Keratinocyte (primary cell): Measurements from ENCODE around the gene RNASEH2B. TPM values are rescaled to one million over a fixed set of nuclear protein-coding genes. Genes with fewer than 3 reads are reported as not detected.

Experiments used
- DNase-seq: peaks from one replicate; pipeline ENCODE4 v3.0.0-alpha.2; 2011; ENCODE audit warnings: low read depth, missing footprints, low spot score
- FAIRE-seq: peaks from 2 replicates; lab custom pipeline; 2011; peaks lifted over from hg19 to GRCh38; lab: Jason Lieb, UNC
- H2AFZ ChIP-seq: 2 replicates; pipeline ENCODE4 v1.6.0; 2012; ENCODE audit warnings: low read length, control low read depth, inconsistent platforms; ENCODE audit not compliant: control insufficient read depth
- H3K27ac ChIP-seq: 2 replicates; pipeline ENCODE4 v1.5.1; 2011; ENCODE audit warnings: low read length; ENCODE audit not compliant: control insufficient read depth, insufficient read depth
- H3K27me3 ChIP-seq: 3 replicates; pipeline ENCODE4 v1.6.0; 2011; ENCODE audit warnings: low read length; ENCODE audit not compliant: control insufficient read depth, insufficient read depth; ENCODE audit errors: extremely low read depth
- H3K36me3 ChIP-seq, 2 experiments: 2 replicates in 1 of 2; 3 replicates in 1 of 2; pipeline ENCODE4 v1.5.1; 2011; ENCODE audit warnings: low read length in 2 of 2, mild to moderate bottlenecking in 1 of 2; ENCODE audit not compliant: control insufficient read depth in 2 of 2, insufficient read depth in 2 of 2; ENCODE audit errors: extremely low read depth in 1 of 2
- H3K4me1 ChIP-seq: 3 replicates; pipeline ENCODE4 v1.5.1; 2011; ENCODE audit warnings: low read length; ENCODE audit not compliant: control insufficient read depth, insufficient read depth; ENCODE audit errors: extremely low read depth
- H3K4me2 ChIP-seq: 3 replicates; pipeline ENCODE4 v1.6.0; 2011; ENCODE audit warnings: low read depth, low read length; ENCODE audit not compliant: control insufficient read depth, insufficient read depth; ENCODE audit errors: extremely low read depth
- H3K4me3 ChIP-seq, 3 experiments: fragments of 200-600 bp in 1 of 3; sonication (generic) in 1 of 3; 2 replicates in 2 of 3; 3 replicates in 1 of 3; pipeline ENCODE4 v1.5.1; 2011 to 2016; ENCODE audit warnings: low read length in 3 of 3, mild to moderate bottlenecking in 3 of 3, control low read depth in 2 of 3, inconsistent platforms in 1 of 3, low read depth in 1 of 3, mixed read lengths in 1 of 3, mixed run types in 1 of 3, moderate library complexity in 1 of 3; ENCODE audit not compliant: control insufficient read depth in 2 of 3, insufficient read depth in 2 of 3; ENCODE audit errors: extremely low read depth in 1 of 3
- H3K79me2 ChIP-seq: 2 replicates; pipeline ENCODE4 v1.6.0; 2012; ENCODE audit warnings: low read length; ENCODE audit not compliant: control insufficient read depth, insufficient read depth
- H3K9ac ChIP-seq: 3 replicates; pipeline ENCODE4 v1.6.0; 2011; ENCODE audit warnings: low read length; ENCODE audit not compliant: control insufficient read depth, insufficient read depth; ENCODE audit errors: extremely low read depth
- H3K9me1 ChIP-seq: 3 replicates; pipeline ENCODE4 v1.6.0; 2011; ENCODE audit warnings: low read length; ENCODE audit not compliant: control insufficient read depth, insufficient read depth; ENCODE audit errors: extremely low read depth
- H3K9me3 ChIP-seq: 2 replicates; pipeline ENCODE4 v1.5.1; 2012; ENCODE audit warnings: low read depth, low read length; ENCODE audit not compliant: control insufficient read depth
- H4K20me1 ChIP-seq: 3 replicates; pipeline ENCODE4 v1.6.0; 2011; ENCODE audit warnings: low read length; ENCODE audit not compliant: control insufficient read depth, insufficient read depth; ENCODE audit errors: extremely low read depth
- EZH2 ChIP-seq: IDR thresholded peaks from one replicate; pipeline ENCODE4 v1.6.1; 2012; ENCODE audit warnings: inconsistent platforms, mild to moderate bottlenecking, low read length, moderate library complexity
- dilution Hi-C: fragments of 300-500 bp; cut with MboI; formaldehyde crosslinking; loops from one replicate; pipeline ENCODE4 v1.7.0; 2020; ENCODE audit warnings: low sequenced_read_pairs; ENCODE audit not compliant: extremely low pct_ligation_motif_present
- polyA minus RNA-seq, 3 experiments: library from RNA; depleted of rRNA, polyadenylated mRNA; stranded (reverse); fragments of >200 nt; gene quantifications; 1 replicate in 1 of 3; 2 replicates in 1 of 3; 3 replicates in 1 of 3; pipeline ENCODE4 v1.2.3, GENCODE V29; 2011
- polyA plus RNA-seq, 5 experiments: library from polyadenylated mRNA; depleted of rRNA in 3 of 5; stranded (reverse) in 3 of 5; stranded (forward) in 1 of 5; unstranded in 1 of 5; fragments of >200 nt; gene quantifications; 1 replicate in 1 of 5; 2 replicates in 3 of 5; 3 replicates in 1 of 5; pipeline versions ENCODE4 v1.2.1 to v1.2.3, GENCODE V29; 2011 to 2012; ENCODE audit warnings: missing spikeins in 2 of 5, low read depth in 1 of 5, low replicate concordance in 1 of 5
- TF ChIP-seq, protein P1 (sequence below), 3 experiments: IDR thresholded peaks in 1 of 3; conservative IDR thresholded peaks in 1 of 3; optimal IDR thresholded peaks in 1 of 3; 2 replicates in 2 of 3; 3 replicates in 1 of 3; pipeline versions ENCODE3 to v1.5.1; 2011; ENCODE audit warnings: low read length in 3 of 3, mild to moderate bottlenecking in 3 of 3, moderate library complexity in 2 of 3, control low read depth in 1 of 3, inconsistent platforms in 1 of 3; ENCODE audit not compliant: insufficient read depth in 2 of 3; ENCODE audit errors: extremely low read depth in 1 of 3

The RNASEH2B gene, protein sequence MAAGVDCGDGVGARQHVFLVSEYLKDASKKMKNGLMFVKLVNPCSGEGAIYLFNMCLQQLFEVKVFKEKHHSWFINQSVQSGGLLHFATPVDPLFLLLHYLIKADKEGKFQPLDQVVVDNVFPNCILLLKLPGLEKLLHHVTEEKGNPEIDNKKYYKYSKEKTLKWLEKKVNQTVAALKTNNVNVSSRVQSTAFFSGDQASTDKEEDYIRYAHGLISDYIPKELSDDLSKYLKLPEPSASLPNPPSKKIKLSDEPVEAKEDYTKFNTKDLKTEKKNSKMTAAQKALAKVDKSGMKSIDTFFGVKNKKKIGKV
- polyA plus RNA-seq (12.8 to 26.1 TPM (median 13.6 TPM) in 3 replicates), polyA minus RNA-seq (1.7 to 11.1 TPM (median 4.8 TPM) in 3 replicates)
- polyA plus RNA-seq (2011; ENCODE audit: low read depth): 16.9 TPM
- 10.1 and 17.6 TPM in 2 replicates for polyA plus RNA-seq (2011; cell fraction: cytosol; rRNA removed)
- polyA plus RNA-seq (2011; cell fraction: nucleus; rRNA removed): 6.5 and 12.0 TPM in 2 replicates
- 12.2 and 14.2 TPM in 2 replicates for polyA plus RNA-seq (2012; ENCODE audit: low replicate concordance)
- 9.2 TPM for polyA minus RNA-seq (2011; cell fraction: cytosol; rRNA and poly(A)+ RNA removed)
- polyA minus RNA-seq (2011; cell fraction: nucleus; rRNA and poly(A)+ RNA removed): 5.0 and 11.5 TPM in 2 replicates

DNA sequence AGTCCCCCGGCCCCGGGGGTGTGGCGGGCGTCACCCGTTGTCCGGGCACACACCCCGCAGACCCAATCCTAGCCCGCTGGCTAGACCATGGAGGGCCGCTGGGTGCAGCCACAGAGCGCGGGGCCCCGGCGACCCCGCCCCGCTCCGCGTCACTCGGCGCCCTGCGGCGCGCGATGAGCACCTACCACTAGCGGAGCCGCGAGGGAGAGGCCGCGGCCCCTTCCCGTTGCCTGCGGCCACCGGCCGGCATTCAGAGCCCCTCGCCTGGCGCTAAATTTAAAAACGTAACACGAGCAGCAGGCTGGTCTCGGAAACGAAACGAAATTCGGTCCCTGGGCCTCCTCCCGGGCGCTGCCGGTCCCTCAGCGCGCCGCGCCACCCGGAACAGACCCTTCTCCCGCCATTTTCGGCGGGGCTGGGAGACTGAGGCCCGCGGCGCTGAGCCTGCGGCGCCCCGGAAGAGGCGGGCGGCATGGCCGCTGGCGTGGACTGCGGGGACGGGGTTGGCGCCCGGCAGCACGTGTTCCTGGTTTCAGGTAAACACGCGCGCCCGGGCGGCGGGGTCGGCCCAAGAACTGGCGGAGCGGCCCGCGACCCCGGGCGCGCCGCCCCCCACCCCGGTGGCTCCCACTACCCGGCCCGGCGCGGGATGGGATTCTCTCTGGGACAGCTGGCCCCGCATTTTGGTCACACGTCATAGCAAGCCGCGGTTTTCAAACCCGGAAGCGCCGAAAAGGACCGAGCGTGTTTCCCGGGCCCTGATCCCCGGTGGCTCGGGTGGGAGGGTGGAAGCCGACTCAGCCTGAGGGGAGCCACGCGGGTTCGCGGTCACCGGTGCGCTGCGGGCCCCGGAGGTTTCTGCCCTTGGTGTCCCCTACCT, at the start of gene RNASEH2B:
RNASEH2B (plus strand) TSS at position 187 of the 880 bp plus-strand sequence; CDS start at position 473, 286 bp downstream.
- FAIRE-seq (no peak), DNase-seq (no peak)
- Histone ChIP-seq H3K9ac (peak within 1 kb of the TSS; percentile 94), H3K4me1 (peaks cover 19% of the 10 kb centered on the region), H3K4me2 (peak within 1 kb of the TSS; percentile 99), H3K9me1 (peaks cover 2% of the 10 kb centered on the region), H3K79me2 (peaks cover 23% of the 10 kb centered on the region), H3K27me3 (no peaks in the 10 kb centered on the region), H2AFZ (peak within 1 kb of the TSS; percentile 98), H3K9me3 (no peaks in the 10 kb centered on the region), H3K4me3 (peak within 1 kb of the TSS; percentile 58 to 93 (median 81)), H3K36me3 (no peaks in the 10 kb centered on the region), H3K27ac (peak within 1 kb of the TSS; percentile 83), H4K20me1 (no peaks in the 10 kb centered on the region)
- dilution Hi-C loops: no loop called here
- TF ChIP-seq EZH2: no peak
- TF ChIP-seq, protein P1, sequence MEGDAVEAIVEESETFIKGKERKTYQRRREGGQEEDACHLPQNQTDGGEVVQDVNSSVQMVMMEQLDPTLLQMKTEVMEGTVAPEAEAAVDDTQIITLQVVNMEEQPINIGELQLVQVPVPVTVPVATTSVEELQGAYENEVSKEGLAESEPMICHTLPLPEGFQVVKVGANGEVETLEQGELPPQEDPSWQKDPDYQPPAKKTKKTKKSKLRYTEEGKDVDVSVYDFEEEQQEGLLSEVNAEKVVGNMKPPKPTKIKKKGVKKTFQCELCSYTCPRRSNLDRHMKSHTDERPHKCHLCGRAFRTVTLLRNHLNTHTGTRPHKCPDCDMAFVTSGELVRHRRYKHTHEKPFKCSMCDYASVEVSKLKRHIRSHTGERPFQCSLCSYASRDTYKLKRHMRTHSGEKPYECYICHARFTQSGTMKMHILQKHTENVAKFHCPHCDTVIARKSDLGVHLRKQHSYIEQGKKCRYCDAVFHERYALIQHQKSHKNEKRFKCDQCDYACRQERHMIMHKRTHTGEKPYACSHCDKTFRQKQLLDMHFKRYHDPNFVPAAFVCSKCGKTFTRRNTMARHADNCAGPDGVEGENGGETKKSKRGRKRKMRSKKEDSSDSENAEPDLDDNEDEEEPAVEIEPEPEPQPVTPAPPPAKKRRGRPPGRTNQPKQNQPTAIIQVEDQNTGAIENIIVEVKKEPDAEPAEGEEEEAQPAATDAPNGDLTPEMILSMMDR (optimal IDR thresholded peaks at IDR 0.05 in 1 of 3, IDR thresholded peaks at IDR 0.05 in 1 of 3, conservative IDR thresholded peaks at IDR 0.05 in 1 of 3; ENCODE audit: extremely low read depth in 1 of 3, insufficient read depth in 2 of 3, low read length in 3 of 3): no peak

DNA sequence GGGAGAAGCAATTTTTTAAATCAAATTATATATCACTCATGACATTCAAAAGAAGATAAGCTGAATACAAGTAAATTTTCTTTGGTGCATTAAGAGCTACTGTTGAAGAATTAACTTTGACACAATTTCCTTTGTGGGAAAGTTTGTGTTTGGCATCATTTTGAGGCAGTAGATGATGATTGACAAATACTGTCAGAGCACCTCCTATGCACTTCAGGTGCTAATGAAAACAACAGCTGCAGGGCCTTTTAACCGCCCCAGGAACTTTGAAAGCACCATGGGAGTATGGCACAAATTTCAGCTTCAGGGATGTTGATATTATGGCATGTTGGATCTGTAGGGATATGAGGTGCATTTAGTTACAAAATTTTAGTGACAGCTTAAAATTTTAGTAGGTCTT, 45.1 kb upstream of the RNASEH2B start:
- Histone ChIP-seq H2AFZ (no peak overlapping the region), H3K4me3 (no peak overlapping the region)
- dilution Hi-C loops: no loop called here

More for the DNA sequence above, 45.1 kb upstream of the RNASEH2B start:
- FAIRE-seq (no peak), DNase-seq (no peak)
- H3K4me1 ChIP-seq: no peaks in the 10 kb centered on the region
- H3K36me3 ChIP-seq: no peaks in the 10 kb centered on the region
- no peaks in the 10 kb centered on the region for H3K9me1 ChIP-seq
- no peak overlapping the region for H3K27ac ChIP-seq
- H3K9ac ChIP-seq: no peak overlapping the region
- no peaks in the 10 kb centered on the region for H3K79me2 ChIP-seq
- no peaks in the 10 kb centered on the region for H3K27me3 ChIP-seq
- no peak overlapping the region for H3K4me2 ChIP-seq
- TF ChIP-seq, protein P1 (optimal IDR thresholded peaks at IDR 0.05 in 1 of 3, IDR thresholded peaks at IDR 0.05 in 1 of 3, conservative IDR thresholded peaks at IDR 0.05 in 1 of 3; ENCODE audit: extremely low read depth in 1 of 3, insufficient read depth in 2 of 3, low read length in 3 of 3): no peak
- H3K9me3 ChIP-seq: peaks cover 2% of the 10 kb centered on the region
- no peaks in the 10 kb centered on the region for H4K20me1 ChIP-seq
